Fibroblast of villous mesenchyme (primary cell): Measurements from ENCODE around the gene SLC12A4. TPM values are rescaled to one million over a fixed set of nuclear protein-coding genes. Genes with fewer than 3 reads are reported as not detected.

ENCODE experiments used
- DNase-seq: peaks from one replicate; pipeline ENCODE4 v3.0.0-alpha.2; 2010; ENCODE audit warnings: low read depth
- H3K4me3 ChIP-seq: 2 replicates; pipeline ENCODE4 v1.5.1; 2011; ENCODE audit warnings: low read depth, mild to moderate bottlenecking, low read length
- CTCF ChIP-seq: IDR thresholded peaks from 2 replicates; pipeline ENCODE4 v1.5.1; 2012; ENCODE audit warnings: low read depth, mild to moderate bottlenecking, low read length; ENCODE audit not compliant: insufficient read depth
- total RNA-seq: library from RNA; depleted of rRNA; stranded (reverse); fragments of >200 nt; gene quantifications from 2 replicates; pipeline ENCODE4 v1.2.3, GENCODE V29; 2012

Gene SLC12A4
- total RNA-seq, 1 donor = 104 TPM

GRCh38 chr16:67966549-67967182 lies 1.8 kb downstream of the SLC12A4 start:
- no peak for TF ChIP-seq CTCF
- peak overlapping the region; percentile 96 for H3K4me3 ChIP-seq
- DNase-seq = peak; percentile 61

GRCh38 chr16:67965668-67966548 lies 2.5 kb downstream of the SLC12A4 start:
- H3K4me3 ChIP-seq = peak overlapping the region; percentile 96
- DNase-seq = no peak
- no peak for TF ChIP-seq CTCF

GRCh38 chr16:67964477-67965131 lies 3.8 kb downstream of the SLC12A4 start:
- H3K4me3 ChIP-seq = no peak overlapping the region
- no peak for TF ChIP-seq CTCF

GRCh38 chr16:67963662-67964321 lies 4.6 kb downstream of the SLC12A4 start:
- no peak for DNase-seq
- no peak for TF ChIP-seq CTCF
- no peak overlapping the region for H3K4me3 ChIP-seq

More at GRCh38 chr16:67964477-67965131, 3.8 kb downstream of the SLC12A4 start:
- no peak for DNase-seq

GRCh38 chr16:67963292-67963661 lies 5.2 kb downstream of the SLC12A4 start:
- TF ChIP-seq CTCF = no peak
- no peak for DNase-seq
- no peak overlapping the region for H3K4me3 ChIP-seq

- TF ChIP-seq CTCF = no peak
Measured at GRCh38 chr16:67962135-67962534, 6.3 kb downstream of the SLC12A4 start.

More at GRCh38 chr16:67962135-67962534, 6.3 kb downstream of the SLC12A4 start:
- DNase-seq = no peak
- H3K4me3 ChIP-seq = no peak overlapping the region
